ENCODE results near the gene ETNK1. TPM values are rescaled to one million over a fixed set of nuclear protein-coding genes. Genes with fewer than 3 reads are reported as not detected.
A peak's percentile ranks its signal among the peaks of the same experiment; 100 is the strongest.

The ETNK1 gene
- total RNA-seq, 1 donor from 2014 or later: 53.9 TPM

DNA sequence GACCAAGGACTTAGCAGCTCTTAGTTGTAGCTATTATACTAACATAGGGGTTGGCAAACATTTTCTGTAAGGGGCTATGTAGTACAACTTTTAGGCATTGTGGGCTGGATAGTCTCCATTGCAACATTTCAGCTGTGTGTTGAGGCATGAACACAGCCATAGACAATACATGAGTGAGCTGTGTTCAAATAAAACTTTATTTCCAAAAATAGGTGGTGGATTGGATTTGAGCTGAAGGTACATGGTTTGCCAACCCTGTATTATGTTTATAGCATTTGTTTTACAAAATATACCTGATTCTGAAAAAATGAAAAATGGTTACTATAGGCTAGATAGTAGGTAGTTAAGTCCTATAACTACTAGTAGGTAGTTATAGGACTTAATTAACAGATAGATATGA lies 40.5 kb downstream of the ETNK1 start:
- no peak for DNase-seq (ENCODE audit: low spot score)
- Histone ChIP-seq H3K4me2 (no peak overlapping the region), H3F3A (ENCODE audit: low read depth) (no peaks in the 10 kb centered on the region), H3K4me3 (no peak overlapping the region), H3K9me3 (ENCODE audit: low read depth) (no peaks in the 10 kb centered on the region), H3K27me3 (no peaks in the 10 kb centered on the region), H3K4me1 (no peaks in the 10 kb centered on the region), H3K9ac (no peak overlapping the region), H3K27ac (no peak overlapping the region), H3K79me2 (ENCODE audit: low read depth) (no peaks in the 10 kb centered on the region), H2AFZ (replicated peaks) (no peak overlapping the region), H4K20me1 (ENCODE audit: low read depth) (no peaks in the 10 kb centered on the region), H3K36me3 (peaks cover 4% of the 10 kb centered on the region)
- no peak overlapping the region for H3K4me3 Mint-ChIP-seq
- H3K36me3 Mint-ChIP-seq: peaks cover 9% of the 10 kb centered on the region
- no peak overlapping the region for H3K27ac Mint-ChIP-seq
- no peaks in the 10 kb centered on the region for H3K27me3 Mint-ChIP-seq (ENCODE audit: insufficient read depth, low read depth)
- TF ChIP-seq EZH2 (IDR thresholded peaks at IDR 0.05) (no peak), EZH2phosphoT487 (IDR thresholded peaks at IDR 0.05) (no peak)
- TF ChIP-seq, protein P1, sequence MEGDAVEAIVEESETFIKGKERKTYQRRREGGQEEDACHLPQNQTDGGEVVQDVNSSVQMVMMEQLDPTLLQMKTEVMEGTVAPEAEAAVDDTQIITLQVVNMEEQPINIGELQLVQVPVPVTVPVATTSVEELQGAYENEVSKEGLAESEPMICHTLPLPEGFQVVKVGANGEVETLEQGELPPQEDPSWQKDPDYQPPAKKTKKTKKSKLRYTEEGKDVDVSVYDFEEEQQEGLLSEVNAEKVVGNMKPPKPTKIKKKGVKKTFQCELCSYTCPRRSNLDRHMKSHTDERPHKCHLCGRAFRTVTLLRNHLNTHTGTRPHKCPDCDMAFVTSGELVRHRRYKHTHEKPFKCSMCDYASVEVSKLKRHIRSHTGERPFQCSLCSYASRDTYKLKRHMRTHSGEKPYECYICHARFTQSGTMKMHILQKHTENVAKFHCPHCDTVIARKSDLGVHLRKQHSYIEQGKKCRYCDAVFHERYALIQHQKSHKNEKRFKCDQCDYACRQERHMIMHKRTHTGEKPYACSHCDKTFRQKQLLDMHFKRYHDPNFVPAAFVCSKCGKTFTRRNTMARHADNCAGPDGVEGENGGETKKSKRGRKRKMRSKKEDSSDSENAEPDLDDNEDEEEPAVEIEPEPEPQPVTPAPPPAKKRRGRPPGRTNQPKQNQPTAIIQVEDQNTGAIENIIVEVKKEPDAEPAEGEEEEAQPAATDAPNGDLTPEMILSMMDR (IDR thresholded peaks at IDR 0.05): no peak
- H3K9me3 Mint-ChIP-seq: no peaks in the 10 kb centered on the region
- H3K4me1 Mint-ChIP-seq: peaks cover 3% of the 10 kb centered on the region

DNA sequence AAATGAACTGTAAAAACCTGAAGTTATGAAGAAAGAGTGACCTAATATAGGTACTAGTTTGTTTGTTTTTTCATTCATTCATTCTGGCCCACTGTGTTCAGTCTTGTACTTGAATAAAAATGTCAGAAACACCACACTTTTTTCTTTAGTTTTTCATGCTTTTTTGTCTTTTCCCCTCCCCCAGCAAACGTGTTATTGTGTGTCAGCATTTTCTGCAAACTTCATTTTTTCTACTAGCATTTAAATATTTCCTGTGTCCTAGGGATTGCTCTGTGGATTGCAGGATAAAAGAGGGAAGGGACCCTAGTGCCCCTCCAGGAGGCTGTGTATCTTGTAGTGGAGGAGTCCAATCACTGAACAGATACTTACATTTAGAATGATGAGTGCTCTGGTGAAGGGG lies 42.2 kb downstream of the ETNK1 start:
- no peaks in the 10 kb centered on the region for H3K27me3 ChIP-seq
- Mint-ChIP-seq H3K36me3 (peaks cover 7% of the 10 kb centered on the region), H3K9me3 (no peaks in the 10 kb centered on the region), H3K27me3 (ENCODE audit: insufficient read depth, low read depth) (no peaks in the 10 kb centered on the region), H3K27ac (peak overlapping the region; percentile 70), H3K4me3 (no peak overlapping the region), H3K4me1 (peaks cover 3% of the 10 kb centered on the region)
- H3K9me3 ChIP-seq (ENCODE audit: low read depth): no peaks in the 10 kb centered on the region
- TF ChIP-seq EZH2 (IDR thresholded peaks at IDR 0.05): no peak
- no peak for TF ChIP-seq EZH2phosphoT487 (IDR thresholded peaks at IDR 0.05)
- TF ChIP-seq, protein P1 (IDR thresholded peaks at IDR 0.05): no peak
- no peak overlapping the region for H3K27ac ChIP-seq
- H3K4me1 ChIP-seq: no peaks in the 10 kb centered on the region
- DNase-seq (ENCODE audit: low spot score): no peak
- no peak overlapping the region for H2AFZ ChIP-seq (replicated peaks)
- no peak overlapping the region for H3K4me2 ChIP-seq
- H4K20me1 ChIP-seq (ENCODE audit: low read depth): no peaks in the 10 kb centered on the region
- no peak overlapping the region for H3K9ac ChIP-seq
- H3K79me2 ChIP-seq (ENCODE audit: low read depth): no peaks in the 10 kb centered on the region
- no peaks in the 10 kb centered on the region for H3K36me3 ChIP-seq
- H3F3A ChIP-seq (ENCODE audit: low read depth): no peaks in the 10 kb centered on the region
- no peak overlapping the region for H3K4me3 ChIP-seq

DNA sequence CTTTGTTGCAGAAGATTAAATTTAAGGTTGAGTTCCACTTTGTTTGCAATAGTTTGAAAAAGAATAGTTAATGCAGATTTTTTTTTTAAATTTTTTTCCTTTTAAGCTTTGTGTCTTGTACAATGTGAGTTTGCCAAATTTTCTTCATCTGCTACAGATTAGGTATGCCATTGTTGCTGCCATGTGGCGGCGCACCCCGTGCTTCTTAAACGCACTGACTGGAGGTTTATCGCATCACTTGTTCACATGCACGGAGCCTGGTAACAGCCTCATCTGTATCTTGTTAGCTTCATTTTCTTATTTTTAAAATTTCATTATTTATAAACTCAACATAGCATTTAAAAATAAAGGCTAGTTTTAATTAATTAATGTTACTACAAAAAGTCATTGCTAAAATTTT lies 43.5 kb downstream of the ETNK1 start:
- no peak overlapping the region for H3K4me3 ChIP-seq
- H3K27ac ChIP-seq: no peak overlapping the region
- Mint-ChIP-seq H3K9me3 (no peaks in the 10 kb centered on the region), H3K4me1 (peaks cover 3% of the 10 kb centered on the region), H3K27me3 (ENCODE audit: insufficient read depth, low read depth) (no peaks in the 10 kb centered on the region), H3K4me3 (no peak overlapping the region), H3K36me3 (peaks cover 13% of the 10 kb centered on the region), H3K27ac (no peak overlapping the region)
- no peaks in the 10 kb centered on the region for H3K79me2 ChIP-seq (ENCODE audit: low read depth)
- DNase-seq (ENCODE audit: low spot score): no peak
- no peak overlapping the region for H3K9ac ChIP-seq
- no peaks in the 10 kb centered on the region for H3K9me3 ChIP-seq (ENCODE audit: low read depth)
- H4K20me1 ChIP-seq (ENCODE audit: low read depth): no peaks in the 10 kb centered on the region
- H3F3A ChIP-seq (ENCODE audit: low read depth): no peaks in the 10 kb centered on the region
- no peak overlapping the region for H2AFZ ChIP-seq (replicated peaks)
- TF ChIP-seq, protein P1 (IDR thresholded peaks at IDR 0.05): no peak
- TF ChIP-seq EZH2 (IDR thresholded peaks at IDR 0.05) (no peak), EZH2phosphoT487 (IDR thresholded peaks at IDR 0.05) (no peak)
- H3K27me3 ChIP-seq: no peaks in the 10 kb centered on the region
- H3K36me3 ChIP-seq: peaks cover 3% of the 10 kb centered on the region
- H3K4me1 ChIP-seq: no peaks in the 10 kb centered on the region
- H3K4me2 ChIP-seq: no peak overlapping the region

Data from neural progenitor cell (in vitro differentiated cells).